SK-N-MC (cell line): Measurements from ENCODE around the gene MRFAP1.

Source experiments
- EZH2 ChIP-seq: fragments of 200-600 bp; sonication (generic); IDR thresholded peaks from one replicate; pipeline ENCODE4 v1.6.1; 2017; ENCODE audit warnings: antibody characterized with exemption
- POLR2AphosphoS5 ChIP-seq: IDR thresholded peaks from 2 replicates; pipeline ENCODE4 v1.6.1; 2012; ENCODE audit warnings: mild to moderate bottlenecking, low read depth, low read length, borderline replicate concordance

DNA sequence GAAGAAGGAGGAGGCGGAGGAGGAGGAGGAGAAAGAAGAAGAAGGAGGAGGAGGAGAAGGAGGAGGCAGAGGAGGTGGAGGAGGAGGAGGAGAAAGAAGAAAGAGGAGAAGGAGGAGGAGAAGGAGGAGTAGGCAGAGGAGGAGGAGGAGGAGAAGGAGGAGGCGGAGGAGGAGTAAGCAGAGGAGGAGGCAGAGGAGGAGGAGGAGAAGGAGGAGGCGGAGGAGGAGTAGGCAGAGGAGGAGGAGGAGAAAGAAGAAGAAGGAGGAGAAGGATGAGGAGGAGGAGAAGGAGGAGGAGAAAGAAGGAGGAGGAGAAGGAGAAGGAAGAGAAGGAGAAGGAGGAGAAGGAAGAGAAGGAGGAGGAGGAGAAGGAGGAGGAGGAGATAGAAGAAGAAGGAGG lies 19.9 kb downstream of the MRFAP1 start:
- no peak for TF ChIP-seq EZH2
- TF ChIP-seq POLR2AphosphoS5: no peak
